Neural crest cell (in vitro differentiated cells): Measurements from ENCODE around the gene ACVR1. TPM values are rescaled to one million over a fixed set of nuclear protein-coding genes. Genes with fewer than 3 reads are reported as not detected.
A peak's percentile ranks its signal among the peaks of the same experiment; 100 is the strongest.

Experiments
- DNase-seq: peaks from one replicate; pipeline ENCODE4 v3.0.0; 2021; ENCODE audit warnings: low read depth, mixed read lengths, low spot score
- H3K27ac Mint-ChIP-seq: one replicate; pipeline ENCODE4 v1.8.0; 2021; ENCODE audit warnings: mild to moderate bottlenecking, mixed read lengths; ENCODE audit not compliant: unreplicated experiment
- H3K27me3 Mint-ChIP-seq: 2 replicates; pipeline ENCODE4 v1.8.0; 2021; ENCODE audit warnings: low read depth, mild to moderate bottlenecking, mixed read lengths
- H3K36me3 Mint-ChIP-seq: 2 replicates; pipeline ENCODE4 v1.8.0; 2021; ENCODE audit warnings: low read depth, mild to moderate bottlenecking, mixed read lengths
- H3K4me1 Mint-ChIP-seq: 2 replicates; pipeline ENCODE4 v1.8.0; 2021; ENCODE audit warnings: mixed read lengths
- H3K4me3 Mint-ChIP-seq: one replicate; pipeline ENCODE4 v1.8.0; 2021; ENCODE audit warnings: mild to moderate bottlenecking, mixed read lengths
- H3K9me3 Mint-ChIP-seq: 2 replicates; pipeline ENCODE4 v1.8.0; 2021; ENCODE audit warnings: mixed read lengths
- CTCF ChIP-seq: fragments of 200-600 bp; sonication (generic); conservative IDR thresholded peaks from 2 replicates; pipeline ENCODE4 v1.5.0; 2021; ENCODE audit warnings: antibody characterized with exemption, mild to moderate bottlenecking
- total RNA-seq: library from RNA; stranded (reverse); gene quantifications from 2 replicates; pipeline ENCODE4 v1.2.1, GENCODE V29; 2021

ACVR1 gene
- total RNA-seq, 1 donor from 2014 or later = 12.5 TPM

GRCh38 chr2:157698430-157698829 lies 177.7 kb downstream of the ACVR1 start:
- H3K36me3 Mint-ChIP-seq = peaks cover 2% of the 10 kb centered on the region
- no peak overlapping the region for H3K4me3 Mint-ChIP-seq
- H3K27ac Mint-ChIP-seq = peak overlapping the region; percentile 46
- H3K9me3 Mint-ChIP-seq = peaks cover 9% of the 10 kb centered on the region
- no peaks in the 10 kb centered on the region for H3K27me3 Mint-ChIP-seq
- no peak for TF ChIP-seq CTCF
- no peak for DNase-seq
- H3K4me1 Mint-ChIP-seq = no peaks in the 10 kb centered on the region

GRCh38 chr2:157696036-157696435 lies 180.1 kb downstream of the ACVR1 start:
- TF ChIP-seq CTCF = no peak
- Mint-ChIP-seq H3K27me3 (no peaks in the 10 kb centered on the region), H3K4me3 (no peak overlapping the region), H3K4me1 (no peaks in the 10 kb centered on the region), H3K36me3 (no peaks in the 10 kb centered on the region), H3K9me3 (peaks cover 3% of the 10 kb centered on the region), H3K27ac (no peak overlapping the region)
- no peak for DNase-seq

- no peak overlapping the region for H3K4me3 Mint-ChIP-seq
- no peak overlapping the region for H3K27ac Mint-ChIP-seq
- DNase-seq = no peak
- H3K36me3 Mint-ChIP-seq = no peaks in the 10 kb centered on the region
- no peak for TF ChIP-seq CTCF
- no peaks in the 10 kb centered on the region for H3K27me3 Mint-ChIP-seq
- no peaks in the 10 kb centered on the region for H3K4me1 Mint-ChIP-seq
- peaks cover 5% of the 10 kb centered on the region for H3K9me3 Mint-ChIP-seq
These were observed 183.4 kb downstream of the ACVR1 start for GRCh38 chr2:157692768-157693167.

GRCh38 chr2:157691695-157692094 lies 184.4 kb downstream of the ACVR1 start:
- TF ChIP-seq CTCF = no peak
- Mint-ChIP-seq H3K36me3 (no peaks in the 10 kb centered on the region), H3K4me1 (no peaks in the 10 kb centered on the region), H3K27me3 (no peaks in the 10 kb centered on the region), H3K4me3 (no peak overlapping the region), H3K9me3 (peaks cover 5% of the 10 kb centered on the region), H3K27ac (no peak overlapping the region)
- DNase-seq = no peak

GRCh38 chr2:157691131-157691530 lies 185.0 kb downstream of the ACVR1 start:
- Mint-ChIP-seq H3K4me3 (no peak overlapping the region), H3K27ac (no peak overlapping the region), H3K36me3 (no peaks in the 10 kb centered on the region), H3K9me3 (peaks cover 5% of the 10 kb centered on the region), H3K27me3 (no peaks in the 10 kb centered on the region), H3K4me1 (no peaks in the 10 kb centered on the region)
- DNase-seq = no peak
- TF ChIP-seq CTCF = no peak

Other genes with a start within 250 kb of the ACVR1 start
- gene ACVR1C, start 247.5 kb downstream of the ACVR1 start, total RNA-seq = 0.09 and 0.26 TPM in 2 replicates
- gene UPP2, start 225.5 kb upstream of the ACVR1 start, total RNA-seq = not detected in 2 replicates